HG02840 (cell line): ENCODE measurements around the gene AS3MT.
"Not testable (repeated sequence)": the region's sequence is repeated elsewhere in the genome, so short reads cannot be mapped to it uniquely, and the experiment has no call there.

Experiments used
- ATAC-seq: cut with Tn5 transposase; IDR thresholded peaks from one replicate; pipeline ENCODE4 v1.9.1; 2021; ENCODE audit warnings: mild to moderate bottlenecking, moderate library complexity, moderate number of reproducible peaks; ENCODE audit not compliant: unreplicated experiment, low FRiP score

The AS3MT gene

DNA sequence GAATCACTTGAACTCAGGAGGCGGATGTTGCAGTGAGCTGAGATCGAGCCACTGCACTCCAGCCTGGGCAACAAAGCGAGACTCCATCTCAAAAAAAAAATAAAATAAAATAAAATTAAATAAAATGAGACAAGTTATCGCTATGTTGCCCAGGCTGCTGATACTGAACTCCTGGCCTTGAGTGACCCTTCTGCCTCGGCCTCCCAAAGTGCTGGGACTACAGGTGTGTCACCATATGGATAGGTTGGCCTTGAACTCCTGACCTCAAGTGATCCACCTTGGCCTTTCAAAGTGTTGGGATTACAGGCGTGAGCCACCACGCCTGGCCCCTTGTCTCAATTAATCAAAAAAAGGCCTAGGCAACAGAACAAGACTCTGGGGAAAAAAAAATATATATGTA, 16.0 kb upstream of the AS3MT start:
- ATAC-seq: not testable (repeated sequence)

DNA sequence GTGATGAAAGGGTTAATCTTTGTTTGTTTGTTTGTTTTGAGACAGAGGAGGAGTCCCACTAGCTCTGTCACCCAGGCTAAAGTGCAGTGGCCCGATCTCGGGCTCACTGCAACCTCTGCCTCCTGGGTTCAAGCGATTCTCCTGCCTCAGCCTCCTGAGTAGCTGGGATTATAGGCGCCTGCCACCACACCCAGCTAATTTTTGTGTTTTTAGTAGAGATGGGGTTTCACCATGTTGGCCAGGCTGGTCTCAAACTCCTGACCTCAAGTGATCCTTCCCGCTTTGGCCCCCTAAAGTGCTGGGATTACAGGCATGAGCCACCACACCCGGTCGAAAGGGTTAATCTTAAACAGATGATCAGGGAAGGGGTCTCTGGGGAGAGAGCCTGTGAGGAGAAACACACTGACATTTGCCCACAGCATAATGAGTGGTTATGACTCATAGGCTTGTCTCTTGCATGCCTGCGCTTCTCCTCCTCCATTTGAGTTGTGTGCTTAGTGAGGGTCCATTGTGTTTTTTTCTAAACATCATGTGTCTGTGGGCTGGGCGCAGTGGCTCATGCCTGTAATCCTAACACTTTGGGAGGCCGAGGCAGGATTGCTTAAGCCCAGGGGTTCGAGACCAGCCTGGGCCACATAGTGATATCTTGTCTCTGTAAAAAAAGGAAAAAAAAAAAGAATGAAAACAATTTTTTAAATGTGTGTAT, 13.4 kb upstream of the AS3MT start:
- not testable (repeated sequence) for ATAC-seq

DNA sequence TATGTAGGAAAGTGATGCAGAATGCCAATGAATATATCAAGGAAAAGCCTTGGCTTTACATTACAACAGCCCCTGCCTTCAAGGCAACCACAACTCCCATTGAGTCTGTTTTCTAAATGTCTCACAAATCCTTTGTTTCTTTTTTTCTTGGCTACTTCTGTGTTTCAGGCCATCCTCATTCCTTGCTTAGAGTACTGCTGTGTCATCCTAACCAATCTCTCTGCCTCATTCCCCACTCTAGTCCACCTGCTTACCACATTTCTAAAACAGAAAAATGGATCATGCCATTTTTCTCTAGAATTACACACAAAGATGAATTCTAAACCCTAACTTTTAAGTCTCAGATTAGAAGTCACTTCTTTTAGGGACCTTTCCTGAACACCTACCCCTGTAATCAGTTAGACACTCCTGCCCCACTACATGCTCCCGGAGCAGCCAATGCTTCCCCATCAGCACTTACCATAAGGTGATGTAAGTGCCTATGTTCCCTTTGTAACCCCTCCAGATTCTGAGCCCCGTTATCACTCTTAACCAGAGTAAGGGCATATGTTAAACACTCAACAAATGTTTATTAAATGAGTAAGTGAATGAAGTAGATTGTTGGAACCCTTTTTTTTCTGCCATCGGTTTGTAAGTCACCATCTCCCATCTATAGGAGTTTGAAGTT, 12.4 kb upstream of the AS3MT start:
- no peak for ATAC-seq

DNA sequence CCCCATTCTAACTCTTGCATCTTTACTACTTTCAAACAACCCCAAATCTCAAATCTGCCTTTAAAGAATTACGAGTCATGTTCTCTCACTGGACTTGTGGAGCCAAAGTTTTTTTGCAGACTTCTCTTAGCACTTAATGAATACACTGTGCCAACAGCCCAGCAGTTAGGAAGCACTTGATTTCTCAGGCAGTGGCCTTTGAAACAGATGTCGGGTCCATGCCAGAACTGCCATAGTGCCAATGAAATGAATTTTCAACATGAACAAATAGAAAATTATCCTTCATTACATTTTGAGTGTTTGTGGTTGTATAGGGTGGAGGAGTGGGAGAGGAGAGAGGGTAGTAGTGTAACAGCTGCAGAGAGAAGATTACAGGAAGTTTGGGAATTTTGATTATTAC, 9.4 kb upstream of the AS3MT start:
- no peak for ATAC-seq

DNA sequence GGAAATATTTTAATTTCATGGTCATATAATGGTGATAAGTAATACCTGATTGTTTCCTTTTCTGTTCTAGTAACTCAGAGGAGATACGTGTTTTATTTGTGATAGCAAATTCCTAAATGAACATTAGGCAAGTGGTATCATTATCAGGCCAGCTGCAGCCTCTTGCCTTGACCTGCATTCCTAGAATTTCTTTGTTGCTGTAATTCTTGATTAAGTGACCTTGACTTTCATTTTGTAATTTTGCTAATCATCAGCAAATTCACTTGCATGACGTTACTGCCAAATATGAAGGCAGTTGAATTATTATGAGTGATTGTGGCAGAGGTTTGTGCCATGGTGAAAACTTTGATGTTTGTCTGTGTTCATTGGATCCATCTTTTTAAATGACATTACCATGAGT, 5.6 kb upstream of the AS3MT start:
- ATAC-seq: no peak

DNA sequence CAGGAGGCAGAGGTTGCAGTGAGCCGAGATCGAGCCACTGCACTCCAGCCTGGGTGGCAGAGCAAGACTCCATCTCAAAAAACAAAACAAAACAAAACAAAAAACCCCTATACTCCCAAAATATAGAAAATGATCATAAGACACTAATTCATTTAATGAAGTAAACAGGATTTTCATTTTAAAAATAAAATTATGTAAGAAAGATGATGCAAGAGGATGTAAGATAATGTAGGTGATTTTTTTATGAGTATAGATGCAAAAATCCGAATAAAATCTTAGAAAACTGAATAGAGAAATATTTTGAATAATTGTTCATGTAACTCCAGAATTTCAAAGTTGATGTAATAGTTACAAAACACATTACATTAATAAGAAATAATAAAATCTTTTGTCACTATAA, 3.6 kb upstream of the AS3MT start:
- no peak for ATAC-seq

DNA sequence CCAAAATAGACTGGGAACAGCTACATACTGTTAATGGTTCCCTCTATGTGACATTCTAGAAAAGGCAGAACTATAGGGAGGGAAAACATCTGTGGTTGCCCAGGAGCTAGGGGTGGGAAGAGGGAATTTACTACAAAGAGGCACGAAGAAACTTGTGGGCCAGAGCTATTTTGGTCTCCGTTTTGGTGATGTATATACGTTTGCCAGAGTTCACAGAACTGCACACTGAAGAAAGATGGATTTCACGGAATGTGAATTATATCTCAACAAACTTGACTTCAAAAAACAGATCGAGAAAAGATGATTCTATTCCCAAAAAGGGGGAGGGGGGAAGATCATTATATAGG, 386 bp upstream of the AS3MT start:
- no peak for ATAC-seq

DNA sequence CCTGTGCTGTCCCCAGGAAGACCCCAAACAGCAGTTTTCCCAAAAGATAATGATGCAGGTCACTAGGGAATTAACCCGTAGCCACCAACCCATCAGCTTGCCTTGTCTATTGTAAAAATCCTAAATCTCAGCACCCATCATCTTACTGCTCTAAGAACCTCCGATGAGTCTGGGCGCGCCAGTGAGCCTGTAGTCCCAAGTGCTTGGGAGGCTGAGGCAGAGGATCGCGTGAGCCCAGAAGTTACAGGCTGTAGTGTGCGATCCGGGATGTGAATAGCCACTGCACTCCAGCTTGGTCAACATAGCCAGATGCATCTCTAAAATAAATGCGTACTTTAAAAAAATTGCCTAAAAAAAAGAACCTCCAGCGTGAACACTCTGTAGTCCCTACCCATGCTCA, 951 bp downstream of the AS3MT start:
- no peak for ATAC-seq

DNA sequence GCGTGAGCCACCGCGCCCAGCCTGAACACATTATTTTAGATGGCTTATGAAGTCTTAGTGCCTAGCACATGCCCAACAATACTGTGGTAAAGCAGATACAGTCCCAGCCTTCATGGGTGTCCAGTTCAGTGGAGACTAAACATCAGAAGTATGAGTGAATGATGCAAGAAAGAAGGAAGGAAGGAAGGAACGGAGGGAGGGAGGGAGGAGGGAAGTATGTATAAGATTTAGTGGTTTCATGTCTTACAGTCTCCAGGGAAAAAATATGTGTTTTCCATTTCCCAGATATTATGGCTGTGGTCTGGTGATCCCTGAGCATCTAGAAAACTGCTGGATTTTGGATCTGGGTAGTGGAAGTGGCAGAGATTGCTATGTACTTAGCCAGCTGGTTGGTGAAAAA, 2.9 kb downstream of the AS3MT start:
- ATAC-seq: no peak

DNA sequence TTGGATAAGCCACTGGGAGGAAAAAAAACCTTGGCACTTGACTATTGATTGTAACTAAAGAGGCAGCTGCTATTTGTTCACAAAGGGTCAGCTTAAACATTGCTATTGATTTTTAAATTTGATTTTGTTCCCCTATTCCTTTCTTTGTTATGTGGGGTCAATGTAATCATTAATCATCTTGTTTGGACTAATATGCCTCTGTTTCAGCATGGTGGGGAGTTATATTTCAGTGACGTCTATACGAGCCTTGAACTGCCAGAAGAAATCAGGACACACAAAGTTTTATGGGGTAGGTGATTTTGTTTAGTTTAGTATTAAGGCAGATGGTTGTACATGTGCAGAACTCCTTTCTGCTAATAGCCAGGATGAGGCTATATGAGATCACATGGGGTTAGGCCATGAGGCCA, 7.5 kb downstream of the AS3MT start:
- ATAC-seq: no peak

DNA sequence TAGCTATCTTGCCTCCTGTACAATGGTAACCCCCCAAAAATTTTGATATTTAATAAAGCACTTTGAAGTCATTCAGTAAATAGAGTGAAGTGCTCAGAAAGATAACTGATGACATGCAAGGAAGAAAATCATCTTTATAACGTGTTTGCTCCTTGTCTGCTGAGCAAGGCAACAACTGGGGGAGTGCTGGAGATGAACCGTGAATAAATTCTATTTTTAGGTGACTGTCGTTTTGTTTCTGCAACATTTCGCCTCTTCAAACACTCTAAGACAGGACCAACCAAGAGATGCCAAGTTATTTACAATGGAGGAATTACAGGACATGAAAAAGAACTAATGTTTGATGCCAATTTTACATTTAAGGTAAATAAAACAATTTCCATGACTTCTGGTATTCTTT, 9.4 kb downstream of the AS3MT start:
- no peak for ATAC-seq

DNA sequence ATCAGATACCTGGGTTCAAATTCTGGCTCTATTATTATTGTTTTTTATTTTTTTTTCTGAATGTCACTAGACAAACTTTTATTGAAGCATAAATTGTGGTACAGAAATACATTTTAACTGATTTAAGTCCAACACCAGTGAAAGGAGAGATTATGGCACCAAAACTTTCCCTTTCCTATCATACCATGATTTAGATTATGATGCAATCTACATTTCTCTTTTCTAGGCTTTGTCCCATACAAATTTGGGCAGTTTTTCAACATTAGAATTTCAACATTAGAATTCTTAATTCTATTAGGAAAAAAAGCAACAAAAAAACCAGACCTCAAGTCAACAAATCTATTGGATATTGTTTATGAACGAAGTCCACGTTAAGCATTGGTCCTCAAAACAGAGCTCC, 11.0 kb downstream of the AS3MT start:
- ATAC-seq: no peak

DNA sequence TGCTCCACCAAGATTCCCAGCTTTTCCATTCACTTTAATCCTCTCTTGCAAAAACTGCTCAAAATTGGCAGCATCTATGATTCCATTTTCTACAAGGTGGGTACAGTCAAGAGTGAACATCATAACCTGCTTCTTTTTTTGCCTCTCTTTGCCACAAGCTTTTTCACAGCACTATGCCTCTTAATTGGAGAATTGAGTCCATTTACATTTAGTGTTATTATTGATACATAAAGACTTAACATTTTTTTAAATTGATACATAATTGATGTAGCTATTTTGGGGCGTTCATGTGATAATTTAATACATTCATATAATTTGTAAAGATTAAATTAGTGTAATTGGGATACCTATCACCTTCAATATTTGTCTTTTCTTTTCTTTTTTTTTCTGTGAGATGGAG, 18.8 kb downstream of the AS3MT start:
- no peak for ATAC-seq

DNA sequence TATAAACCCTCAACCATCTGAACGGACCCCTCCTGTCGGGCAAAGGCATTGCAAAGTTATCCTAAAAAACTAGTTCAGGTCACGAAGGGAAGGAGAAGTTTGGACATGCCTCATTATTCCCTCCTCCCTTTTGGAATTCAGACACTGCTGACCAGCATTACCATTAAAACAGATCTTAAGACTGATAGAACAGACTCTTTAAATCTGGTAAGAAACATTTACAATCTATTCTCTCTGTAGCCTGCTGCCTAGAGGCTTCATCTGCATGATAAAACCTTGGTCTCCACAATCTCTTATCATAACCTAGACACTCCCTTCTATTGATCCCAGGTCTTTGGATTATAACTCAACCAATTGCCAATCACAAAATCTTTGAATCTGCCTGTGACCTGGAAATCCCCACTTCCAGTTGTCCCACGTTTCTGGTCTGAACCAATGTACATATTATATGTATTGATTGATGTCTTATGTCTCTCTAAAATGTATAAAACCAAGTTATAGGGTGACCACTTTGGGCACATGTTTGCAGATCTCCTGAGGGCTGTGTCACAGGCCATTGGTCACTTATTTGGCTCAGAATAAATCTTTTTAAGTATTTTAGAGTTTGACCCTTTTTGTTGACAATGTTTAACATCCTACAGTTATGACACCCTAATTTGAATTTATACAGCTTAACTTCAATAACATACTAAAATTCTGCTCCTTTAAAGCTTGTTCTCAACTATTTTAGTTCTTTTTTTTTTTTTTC, 25.4 kb downstream of the AS3MT start:
- ATAC-seq: no peak

DNA sequence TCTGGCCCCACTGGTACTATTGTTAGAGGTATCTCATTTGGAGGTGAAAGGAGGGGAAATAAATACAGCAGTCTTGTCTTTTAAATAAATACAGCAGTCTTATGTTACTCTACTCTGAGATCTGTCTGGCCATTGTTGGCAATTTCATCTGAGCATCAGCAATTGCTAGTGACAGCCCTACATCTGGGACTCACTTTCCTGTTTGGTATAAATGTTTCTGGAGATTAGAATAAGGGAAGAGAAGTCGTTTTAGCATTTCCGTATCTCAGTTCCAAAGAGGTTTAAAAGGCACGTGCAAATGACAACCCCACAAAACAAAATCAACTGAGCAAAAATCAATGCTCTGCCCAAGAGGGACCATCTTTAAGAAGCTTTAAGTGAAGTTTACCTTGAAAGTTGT, 30.7 kb downstream of the AS3MT start:
- no peak for ATAC-seq

DNA sequence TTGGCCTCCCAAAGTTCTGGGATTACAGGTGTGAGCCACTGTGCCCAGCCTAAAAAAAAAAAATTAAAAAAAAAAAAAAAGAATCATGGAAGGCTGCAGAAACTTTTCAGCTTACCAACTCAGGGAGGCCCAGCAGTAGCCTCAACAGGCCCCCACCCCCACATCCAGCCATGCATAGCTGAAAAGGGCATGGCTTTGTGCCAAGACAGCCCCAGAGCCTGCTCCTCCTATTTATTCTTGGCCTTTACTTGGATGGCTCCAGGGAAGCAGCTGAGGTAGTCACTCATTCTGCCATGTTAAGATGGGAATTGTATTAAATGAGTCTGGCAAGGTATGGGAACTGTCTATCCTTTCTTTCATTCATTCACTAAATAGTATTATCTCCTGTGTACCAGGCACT, 35.1 kb downstream of the AS3MT start:
- no peak for ATAC-seq

DNA sequence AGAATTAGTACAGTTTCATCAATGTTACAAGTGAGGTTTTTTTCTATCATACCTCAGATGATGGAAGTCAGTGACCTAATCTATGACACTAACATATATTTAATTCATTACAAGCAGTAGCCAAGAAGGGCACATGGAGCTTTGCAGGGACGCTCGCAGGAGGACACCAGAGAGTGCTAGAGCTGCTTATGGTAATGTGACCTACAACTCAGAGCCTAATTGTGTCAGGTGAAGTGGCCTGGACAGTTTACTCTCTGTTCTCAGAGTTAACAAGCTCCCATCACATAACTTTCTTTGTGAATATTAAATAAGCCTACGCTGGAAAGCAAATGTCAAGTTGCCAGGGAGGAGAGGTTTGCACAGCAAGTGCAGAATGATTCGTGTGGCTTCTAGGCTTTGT, 37.2 kb downstream of the AS3MT start:
- ATAC-seq: no peak

DNA sequence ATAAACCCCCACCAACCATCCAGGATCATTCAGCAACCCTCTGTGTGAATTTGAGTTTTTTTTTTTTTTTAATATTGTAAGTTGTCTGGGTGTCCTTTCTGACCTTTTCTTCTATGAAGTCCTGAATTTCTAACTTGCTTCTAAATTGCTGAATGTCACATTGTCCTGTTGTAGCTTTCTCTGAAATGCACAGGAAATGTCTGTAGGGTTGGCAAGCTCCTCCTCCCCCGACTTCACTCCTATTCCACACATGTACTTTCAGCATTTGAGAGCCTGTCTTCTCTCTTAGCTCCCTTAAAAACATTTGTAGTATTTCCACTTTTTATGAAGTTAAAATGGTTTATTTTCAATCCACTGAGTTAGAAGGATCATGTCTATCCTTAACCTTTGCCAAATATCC, 45.5 kb downstream of the AS3MT start:
- no peak for ATAC-seq

DNA sequence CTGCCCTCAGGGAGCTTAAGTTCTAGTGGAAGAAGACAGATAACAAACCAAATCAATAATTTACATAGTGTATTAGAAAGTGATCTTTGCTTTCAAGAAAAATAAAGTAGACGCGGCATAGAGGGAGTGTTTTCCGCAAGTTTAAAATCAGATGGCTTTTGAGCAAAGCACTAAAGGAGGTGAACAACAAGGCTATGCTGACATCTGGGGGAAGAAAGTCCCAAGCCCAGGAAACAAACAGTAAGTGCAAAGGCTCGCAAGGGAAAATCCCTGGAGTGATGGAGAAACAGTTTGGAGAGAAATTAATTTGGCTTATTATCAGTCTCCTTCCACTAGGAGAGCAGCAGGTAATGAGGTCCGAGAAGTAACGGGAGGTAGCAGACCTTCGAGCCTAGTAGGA, 46.9 kb downstream of the AS3MT start:
- ATAC-seq: no peak

DNA sequence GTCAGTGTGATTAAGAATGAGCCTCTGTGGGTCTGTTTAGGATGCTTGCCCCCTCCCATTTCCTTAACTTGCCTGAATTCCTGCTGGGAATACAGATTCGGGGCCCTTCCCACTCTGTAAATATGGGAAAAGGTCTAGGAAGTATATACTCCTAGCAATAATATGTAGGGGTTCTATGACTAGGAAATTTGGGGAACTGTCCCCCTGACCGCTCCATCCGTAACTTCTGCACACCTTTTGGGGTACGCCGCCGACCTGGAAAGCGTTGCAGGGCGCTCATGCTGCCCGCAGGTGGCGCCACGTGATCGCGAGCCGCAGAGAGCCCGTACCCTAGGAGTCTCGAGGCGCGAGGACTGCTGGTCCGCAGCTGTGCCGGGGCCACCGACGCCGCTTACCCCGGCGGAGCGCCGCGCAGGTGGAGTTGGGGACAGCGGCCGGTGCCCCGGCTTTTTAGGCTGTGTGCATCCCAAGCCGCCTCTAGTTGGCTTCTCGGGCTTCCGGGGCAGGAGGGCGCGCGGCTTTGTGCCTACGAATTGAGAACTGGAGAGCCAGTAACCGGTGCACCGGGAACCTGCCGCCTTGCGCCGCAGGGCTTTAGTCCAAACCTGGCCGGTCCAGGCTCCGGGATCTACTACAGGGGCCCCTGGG, 48.2 kb downstream of the AS3MT start:
- ATAC-seq: peak; percentile 32
